ENCODE measurements around the gene PLCL1. TPM values are rescaled to one million over a fixed set of nuclear protein-coding genes. Genes with fewer than 3 reads are reported as not detected.

PLCL1 gene
- total RNA-seq, 1 donor from 2014 or later: 2.5 TPM

DNA sequence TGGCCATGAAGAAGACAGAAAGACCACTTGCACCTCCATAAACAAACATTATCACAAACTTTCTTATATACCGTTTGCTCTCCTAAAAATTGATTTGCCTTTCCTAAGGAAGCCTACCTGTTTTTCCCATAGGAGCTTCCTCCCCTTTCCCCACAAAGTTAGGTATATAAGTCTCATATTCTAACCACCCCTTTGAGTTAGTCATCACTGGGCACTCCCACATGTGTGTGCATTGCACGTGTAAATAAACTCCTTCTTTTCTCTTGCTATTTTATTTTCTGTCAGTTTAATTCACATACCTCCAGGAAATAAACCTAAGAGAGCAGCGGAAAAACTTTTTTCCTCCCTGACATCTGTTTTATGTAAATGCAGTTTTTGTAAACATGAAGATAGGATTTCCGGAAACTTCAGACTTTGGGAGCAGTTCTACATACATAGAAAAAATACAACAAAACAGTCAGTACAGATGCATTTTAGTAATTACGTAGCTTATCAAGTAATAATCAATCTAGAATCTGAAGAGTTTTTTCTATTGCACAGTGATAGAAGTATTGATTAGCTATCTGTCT, 46.6 kb downstream of the PLCL1 start:
- intact Hi-C loops (cut with micrococcal nuclease): loop anchor here (2.0 kb wide), 2 partner anchors 18 to 204 kb away; no protein-coding TSS in a partner anchor

GRCh38 chr2:197851451-197851850, 47.1 kb downstream of the PLCL1 start:
- intact Hi-C loops (cut with micrococcal nuclease): loop anchor here (2.0 kb wide), 2 partner anchors 17 to 203 kb away; no protein-coding TSS in a partner anchor

DNA sequence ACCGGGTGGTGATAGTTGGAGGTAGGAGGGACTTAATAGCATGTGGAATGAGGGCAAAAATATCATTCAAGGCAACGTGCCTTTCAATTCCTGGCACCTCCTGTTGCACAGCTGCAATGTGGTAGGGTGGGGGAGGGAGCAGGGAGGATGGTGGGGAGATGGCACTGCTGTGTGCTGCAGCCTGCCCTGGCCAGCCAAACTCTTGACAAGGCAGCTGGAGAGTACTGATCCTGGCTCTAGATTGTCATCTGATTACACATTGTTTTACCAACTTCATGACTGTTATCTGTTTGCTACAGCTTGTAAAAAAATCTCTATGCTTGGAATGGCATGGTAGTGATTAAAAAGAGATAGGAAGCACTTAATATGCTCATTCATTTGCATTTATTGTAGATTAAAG, 47.7 kb downstream of the PLCL1 start:
- intact Hi-C loops (cut with micrococcal nuclease): no loop called here

GRCh38 chr2:197853549-197853948, 49.2 kb downstream of the PLCL1 start:
- intact Hi-C loops (cut with micrococcal nuclease): no loop called here

DNA sequence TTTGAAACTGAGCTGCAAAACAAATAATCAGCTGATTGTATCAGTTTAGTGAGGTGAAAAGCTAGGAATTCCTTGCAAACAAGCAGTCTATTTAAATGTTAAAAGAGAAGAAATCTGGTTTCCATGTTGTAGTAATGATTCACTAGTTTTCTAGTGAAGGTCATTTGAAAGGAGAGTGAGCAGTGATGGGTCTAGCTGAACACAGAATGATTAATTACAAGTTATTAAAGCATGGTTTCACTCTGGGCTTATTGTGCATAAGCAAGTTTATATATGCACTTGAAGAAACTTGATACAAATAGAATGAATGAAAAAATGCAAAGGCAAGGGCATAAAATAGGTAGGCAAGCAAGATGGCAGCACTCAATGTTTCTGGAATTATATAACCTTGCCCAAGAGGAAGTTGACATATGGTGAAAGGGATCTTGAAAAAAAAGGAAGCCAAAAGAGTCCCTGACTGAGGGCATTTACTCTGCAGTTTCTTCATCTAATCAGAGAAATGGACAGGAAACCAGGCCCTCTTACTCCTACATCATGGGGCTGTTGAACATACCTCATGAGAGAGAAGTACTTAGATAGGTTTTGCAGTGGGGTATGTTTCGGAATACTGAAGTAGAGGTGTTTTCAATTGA, 53.2 kb downstream of the PLCL1 start:
- intact Hi-C loops (cut with micrococcal nuclease): no loop called here

GRCh38 chr2:197858607-197859140, 54.3 kb downstream of the PLCL1 start:
- intact Hi-C loops (cut with micrococcal nuclease): no loop called here

GRCh38 chr2:197862246-197862955, 58.0 kb downstream of the PLCL1 start:
- intact Hi-C loops (cut with micrococcal nuclease): loop anchor here (10.0 kb wide), 1 partner anchor 348 kb away; the partner anchor contains the start of gene MOB4

DNA sequence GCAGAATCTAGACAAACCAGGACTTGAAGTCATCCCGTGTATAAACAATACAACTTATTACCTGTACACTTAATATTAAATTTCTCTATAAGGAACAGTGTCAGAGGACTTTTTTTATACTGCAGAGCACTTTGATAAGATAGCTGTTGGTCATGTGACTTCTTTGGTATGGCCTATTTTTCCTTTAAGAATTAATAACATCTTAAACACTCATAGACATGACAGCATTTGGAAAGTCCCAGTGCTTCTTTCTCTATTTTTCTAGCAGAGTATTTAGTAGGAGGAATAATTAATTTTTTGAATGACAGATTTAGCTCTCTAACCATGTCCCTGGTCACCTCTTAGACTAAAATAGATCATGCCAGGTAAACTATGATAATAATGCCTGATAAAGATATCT, 59.4 kb downstream of the PLCL1 start:
- intact Hi-C loops (cut with micrococcal nuclease): loop anchor here (10.0 kb wide), 1 partner anchor 349 kb away; the partner anchor contains the start of gene MOB4

GRCh38 chr2:197866455-197866854, 62.1 kb downstream of the PLCL1 start:
- intact Hi-C loops (cut with micrococcal nuclease): loop anchor here (5.0 to 10.0 kb wide), 2 partner anchors 176 to 352 kb away; partner anchors contain the start of gene MOB4

DNA sequence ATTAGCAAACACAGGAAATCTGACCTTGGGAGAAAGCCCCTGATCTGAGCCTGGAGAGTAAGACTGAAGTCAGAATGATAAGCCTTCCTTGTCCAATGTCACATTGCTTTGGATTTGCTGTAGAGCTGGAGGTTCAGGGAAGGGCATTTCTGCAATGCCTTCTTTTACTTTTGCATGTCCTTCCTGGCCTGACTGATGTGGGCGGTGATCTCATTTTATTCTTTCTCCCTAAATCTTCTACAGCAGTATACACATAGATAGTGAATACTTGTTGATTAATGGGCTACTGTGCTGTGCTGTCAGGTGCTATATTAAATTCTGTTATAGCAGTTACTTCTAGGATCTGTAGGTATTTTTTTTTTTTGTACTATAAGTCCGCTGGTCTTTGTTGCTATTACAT, 62.6 kb downstream of the PLCL1 start:
- intact Hi-C loops (cut with micrococcal nuclease): loop anchor here (5.0 to 10.0 kb wide), 2 partner anchors 175 to 352 kb away; partner anchors contain the start of gene MOB4

DNA sequence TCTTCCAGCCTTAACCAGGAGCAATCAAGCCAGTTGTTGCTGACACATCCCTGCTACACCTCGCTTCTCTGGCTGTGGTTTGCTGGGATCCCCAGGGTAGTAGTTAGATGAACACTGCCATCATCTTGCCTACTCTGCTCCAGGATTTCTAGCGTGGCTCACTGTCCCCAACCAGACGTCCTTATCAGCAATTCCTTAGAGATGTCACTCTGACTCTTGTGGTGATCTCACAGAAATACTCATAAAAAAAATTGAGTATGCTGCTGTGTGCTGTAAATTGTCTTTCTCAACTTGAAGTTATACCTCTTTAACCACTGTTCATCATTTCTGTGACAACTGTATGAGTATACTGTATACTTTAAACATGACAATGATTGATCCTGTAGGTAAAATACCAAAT, 63.2 kb downstream of the PLCL1 start:
- intact Hi-C loops (cut with micrococcal nuclease): loop anchor here (2.0 to 10.0 kb wide), 3 partner anchors 17 to 353 kb away; partner anchors contain the start of gene MOB4

- intact Hi-C loops (cut with micrococcal nuclease): loop anchor here (2.0 to 10.0 kb wide), 3 partner anchors 17 to 353 kb away; partner anchors contain the start of gene MOB4
These were observed 63.8 kb downstream of the PLCL1 start for GRCh38 chr2:197868206-197868605.

DNA sequence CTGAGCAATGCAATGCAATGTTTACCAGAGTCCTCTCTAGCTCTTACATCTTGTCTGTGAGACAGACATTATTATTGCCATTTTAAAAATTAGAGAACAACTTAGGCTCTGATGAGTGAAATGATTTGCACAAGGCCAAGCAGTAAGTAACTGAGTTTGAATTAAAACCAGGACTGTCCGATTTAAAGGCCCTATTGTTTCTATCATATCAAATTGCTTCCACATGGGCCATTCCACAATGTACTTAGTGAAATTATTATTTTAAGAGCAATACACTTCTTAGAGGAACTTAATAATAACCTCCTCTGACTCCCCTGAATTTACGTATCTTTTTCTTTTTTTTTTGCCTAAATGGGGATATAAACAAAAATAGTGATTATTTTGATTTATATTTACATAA, 64.6 kb downstream of the PLCL1 start:
- intact Hi-C loops (cut with micrococcal nuclease): loop anchor here (1.0 to 10.0 kb wide), 9 partner anchors 18 to 354 kb away; partner anchors contain the start of genes MOB4 and PLCL1

- intact Hi-C loops (cut with micrococcal nuclease): loop anchor here (1.0 to 10.0 kb wide), 9 partner anchors 19 to 355 kb away; partner anchors contain the start of genes MOB4 and PLCL1
These were observed 65.2 kb downstream of the PLCL1 start for GRCh38 chr2:197869501-197870111.

DNA sequence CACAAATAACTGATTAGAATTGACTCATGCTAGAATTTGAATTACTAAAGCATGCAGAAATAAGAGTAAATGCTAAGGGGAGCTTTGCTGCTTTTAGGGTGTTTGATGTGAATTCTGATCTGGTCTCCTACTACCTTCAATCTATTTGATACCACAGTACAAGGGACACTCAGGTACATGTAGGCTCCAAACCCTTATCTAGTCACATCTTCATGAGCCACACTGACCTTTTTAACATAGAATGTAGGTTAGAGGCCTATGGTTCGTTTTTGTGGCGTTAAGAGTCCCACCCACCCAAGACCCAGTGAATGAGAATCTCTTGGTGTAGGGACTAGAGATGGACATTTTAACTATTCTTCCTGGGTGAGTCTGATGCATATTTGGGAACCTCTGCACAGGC, 65.7 kb downstream of the PLCL1 start:
- intact Hi-C loops (cut with micrococcal nuclease): no loop called here

GRCh38 chr2:197871780-197872456, 67.5 kb downstream of the PLCL1 start:
- intact Hi-C loops (cut with micrococcal nuclease): no loop called here

- intact Hi-C loops (cut with micrococcal nuclease): no loop called here
These were observed 68.9 kb downstream of the PLCL1 start for GRCh38 chr2:197873293-197873701.

- intact Hi-C loops (cut with micrococcal nuclease): no loop called here
These were observed 71.4 kb downstream of the PLCL1 start for GRCh38 chr2:197875763-197876162.

DNA sequence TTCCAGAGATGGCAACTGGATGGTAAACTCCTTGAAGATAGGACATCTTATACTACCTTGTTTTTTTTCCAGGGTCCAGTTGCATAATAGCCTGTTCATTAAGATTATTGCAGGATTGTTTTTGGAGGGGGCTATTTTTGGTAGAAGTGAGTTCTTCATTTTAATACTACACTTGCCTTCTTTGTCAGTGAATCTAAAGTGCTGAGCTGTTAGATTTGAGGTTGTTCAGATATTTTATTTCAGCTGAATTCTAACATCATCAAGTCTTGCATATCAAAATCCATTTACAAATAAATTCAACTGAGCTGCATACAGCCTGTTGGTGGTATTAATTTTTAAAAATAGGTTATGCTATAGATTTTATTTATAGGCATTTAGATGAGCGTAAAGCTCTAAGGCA, 72.1 kb downstream of the PLCL1 start:
- intact Hi-C loops (cut with micrococcal nuclease): no loop called here

- intact Hi-C loops (cut with micrococcal nuclease): no loop called here
These were observed 72.6 kb downstream of the PLCL1 start for GRCh38 chr2:197877038-197877437.

GRCh38 chr2:197878792-197879191, 74.4 kb downstream of the PLCL1 start:
- intact Hi-C loops (cut with micrococcal nuclease): no loop called here
